ENCODE data around the gene RET. TPM values are rescaled to one million over a fixed set of nuclear protein-coding genes. Genes with fewer than 3 reads are reported as not detected.
A peak's percentile ranks its signal among the peaks of the same experiment; 100 is the strongest.

Gene RET
- total RNA-seq, 2 donors from 2014 or later: 0.14 TPM; not detected in 1

- ATAC-seq (ENCODE audit: insufficient number of reproducible peaks, low FRiP score, low read depth): no peak
- Histone ChIP-seq H3K9me3 (no peaks in the 10 kb centered on the region), H3K4me1 (ENCODE audit: control insufficient read depth in 1 of 2, low read depth in 2 of 2) (peaks cover 3 to 17% of the 10 kb centered on the region in 2 donors), H3K36me3 (no peaks in the 10 kb centered on the region), H3K27ac (no peak overlapping the region), H3K4me3 (no peak overlapping the region), H3K27me3 (replicated peaks; ENCODE audit: insufficient read depth) (no peaks in the 10 kb centered on the region)
- DNase-seq (ENCODE audit: low spot score): no peak
- no peak for TF ChIP-seq CTCF (IDR thresholded peaks at IDR 0.05)
Observed at GRCh38 chr10:43134126-43134905, 57.4 kb downstream of the RET start.

GRCh38 chr10:43135064-43135463 lies 58.2 kb downstream of the RET start:
- Histone ChIP-seq H3K36me3 (no peaks in the 10 kb centered on the region), H3K4me1 (ENCODE audit: control insufficient read depth in 1 of 2, low read depth in 2 of 2) (peaks cover 7 to 24% of the 10 kb centered on the region in 2 donors), H3K27ac (no peak overlapping the region), H3K9me3 (no peaks in the 10 kb centered on the region), H3K4me3 (no peak overlapping the region), H3K27me3 (replicated peaks; ENCODE audit: insufficient read depth) (no peaks in the 10 kb centered on the region)
- ATAC-seq (ENCODE audit: insufficient number of reproducible peaks, low FRiP score, low read depth) (no peak), DNase-seq (ENCODE audit: low spot score) (no peak)
- TF ChIP-seq CTCF (IDR thresholded peaks at IDR 0.05): no peak

GRCh38 chr10:43135656-43136055 lies 58.8 kb downstream of the RET start:
- H3K4me1 ChIP-seq (ENCODE audit: control insufficient read depth in 1 of 2, low read depth in 2 of 2): peaks cover 8 to 30% of the 10 kb centered on the region in 2 donors
- no peak overlapping the region for H3K27ac ChIP-seq
- H3K36me3 ChIP-seq: no peaks in the 10 kb centered on the region
- no peak overlapping the region for H3K4me3 ChIP-seq
- H3K9me3 ChIP-seq: no peaks in the 10 kb centered on the region
- TF ChIP-seq CTCF (IDR thresholded peaks at IDR 0.05): no peak
- ATAC-seq (ENCODE audit: insufficient number of reproducible peaks, low FRiP score, low read depth) (no peak), DNase-seq (ENCODE audit: low spot score) (no peak)
- H3K27me3 ChIP-seq (replicated peaks; ENCODE audit: insufficient read depth): no peaks in the 10 kb centered on the region

GRCh38 chr10:43136432-43136831 lies 59.6 kb downstream of the RET start:
- no peaks in the 10 kb centered on the region for H3K9me3 ChIP-seq
- H3K4me1 ChIP-seq (ENCODE audit: control insufficient read depth in 1 of 2, low read depth in 2 of 2): peaks cover 8 to 31% of the 10 kb centered on the region in 2 donors
- DNase-seq (ENCODE audit: low spot score) (no peak), ATAC-seq (ENCODE audit: insufficient number of reproducible peaks, low FRiP score, low read depth) (no peak)
- no peaks in the 10 kb centered on the region for H3K36me3 ChIP-seq
- no peaks in the 10 kb centered on the region for H3K27me3 ChIP-seq (replicated peaks; ENCODE audit: insufficient read depth)
- no peak overlapping the region for H3K4me3 ChIP-seq
- H3K27ac ChIP-seq: no peak overlapping the region
- TF ChIP-seq CTCF (IDR thresholded peaks at IDR 0.05): no peak

GRCh38 chr10:43136995-43137716 lies 60.3 kb downstream of the RET start:
- Histone ChIP-seq H3K4me1 (ENCODE audit: control insufficient read depth in 1 of 2, low read depth in 2 of 2) (peaks cover 8 to 31% of the 10 kb centered on the region in 2 donors), H3K36me3 (no peaks in the 10 kb centered on the region), H3K4me3 (peak overlapping the region; percentile 98), H3K9me3 (no peaks in the 10 kb centered on the region), H3K27ac (peak overlapping the region; percentile 96), H3K27me3 (replicated peaks; ENCODE audit: insufficient read depth) (no peaks in the 10 kb centered on the region)
- no peak for DNase-seq (ENCODE audit: low spot score)
- no peak for TF ChIP-seq CTCF (IDR thresholded peaks at IDR 0.05)
- ATAC-seq (ENCODE audit: insufficient number of reproducible peaks, low FRiP score, low read depth): no peak

Measured in thoracic aorta (tissue), 2 donors.